ENCODE measurements around the gene TTLL3. TPM values are rescaled to one million over a fixed set of nuclear protein-coding genes. Genes with fewer than 3 reads are reported as not detected.

TTLL3 gene
- polyA plus RNA-seq, 1 of the 3 experiments (the other 2 are of a cell fraction), result 41.6 TPM

DNA sequence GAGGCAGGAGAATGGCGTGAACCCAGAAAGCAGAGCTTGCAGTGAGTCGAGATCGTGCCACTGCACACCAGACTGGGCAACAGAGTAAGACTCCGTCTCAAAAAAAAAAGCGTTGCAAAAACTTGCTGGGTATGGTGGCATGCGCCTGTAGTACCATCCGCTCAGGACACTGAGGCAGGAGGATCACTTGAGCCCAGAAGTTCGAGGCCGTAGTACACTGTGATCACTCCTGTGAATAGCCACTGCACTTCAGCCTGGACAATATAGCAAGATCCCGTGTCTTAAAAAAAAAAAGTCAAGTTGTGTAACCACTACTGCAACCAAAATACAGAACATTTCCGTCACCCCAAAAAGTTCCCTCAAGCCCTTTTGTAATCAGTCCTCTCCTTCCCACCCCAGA, 15.7 kb upstream of the TTLL3 start:
- no peaks in the 10 kb centered on the region for H3K9me2 ChIP-seq
- H3K4me2 ChIP-seq, result peak overlapping the region; percentile 83
- H3K27me3 ChIP-seq (ENCODE audit: insufficient read depth), result no peaks in the 10 kb centered on the region
- H4K20me1 ChIP-seq (ENCODE audit: insufficient read depth), result peaks cover 17% of the 10 kb centered on the region; the same call in 1 of the 2 replicates
- TF ChIP-seq SIN3A (IDR thresholded peaks at IDR 0.05; ENCODE audit: borderline replicate concordance, low read depth, low read length) (no peak), JUND (IDR thresholded peaks at IDR 0.05) (no peak)
- peaks cover 84% of the 10 kb centered on the region for H3K79me2 ChIP-seq (ENCODE audit: insufficient read depth)
- no peak for DNase-seq
- H3K9me3 ChIP-seq, result no peaks in the 10 kb centered on the region
- H3K27ac ChIP-seq (ENCODE audit: low read depth in 2 of 2, low read length in 1 of 2), result no peak overlapping the region; a peak in 1 of 4 replicates
- H3F3A ChIP-seq (replicated peaks; ENCODE audit: insufficient read depth), result no peaks in the 10 kb centered on the region
- no peak overlapping the region for H2AFZ ChIP-seq (ENCODE audit: low read depth)
- H3K36me3 ChIP-seq (replicated peaks in 1 of 2; ENCODE audit: control insufficient read depth in 1 of 2, insufficient read depth in 2 of 2, low read length in 1 of 2), result peaks cover 39 to 50% of the 10 kb centered on the region in 2 experiments
- H3K4me1 ChIP-seq (ENCODE audit: control insufficient read depth in 1 of 2, insufficient read depth in 2 of 2, low read depth in 1 of 2, low read length in 1 of 2), result peaks cover 10 to 13% of the 10 kb centered on the region in 2 experiments; a peak in 1 of 4 replicates
- WGBS (ENCODE audit: low lambda C conversion rate), result 95% methylated on average over 11 of the region's 11 CpGs
- H3K9ac ChIP-seq, result no peak overlapping the region
- H3K4me3 ChIP-seq (ENCODE audit: low read depth in 2 of 2, low read length in 1 of 2), result peak overlapping the region in 1 of 2 experiments; percentile 96; a peak in 1 of 4 replicates
- ChIA-PET POLR2A (interaction anchor here (0.7 kb wide), 1 partner anchor 428 kb away, joined by 3 read pairs; no protein-coding TSS in a partner anchor), CTCF (no interaction called here)

DNA sequence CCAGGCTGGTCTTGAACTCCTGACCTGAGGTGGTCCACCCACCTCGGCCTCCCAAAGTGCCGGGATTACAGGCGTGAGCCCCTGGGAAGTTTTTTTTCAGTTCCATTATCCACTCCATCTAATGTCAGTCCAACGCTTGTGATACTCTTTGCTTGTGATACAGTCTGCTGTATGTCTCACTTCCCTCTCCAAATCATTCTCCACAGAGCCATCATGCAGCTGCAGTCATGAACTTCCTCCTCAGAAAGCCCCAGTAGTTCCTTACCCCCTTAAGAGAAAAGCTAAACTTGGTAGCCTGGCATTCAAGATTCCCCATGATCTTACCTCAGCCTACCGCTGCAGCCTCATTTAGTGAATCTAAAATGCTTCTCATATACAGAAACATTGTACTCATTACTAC, 14.9 kb upstream of the TTLL3 start:
- peaks cover 10 to 13% of the 10 kb centered on the region in 2 experiments; a peak in 1 of 4 replicates for H3K4me1 ChIP-seq (ENCODE audit: control insufficient read depth in 1 of 2, insufficient read depth in 2 of 2, low read depth in 1 of 2, low read length in 1 of 2)

More for the DNA sequence above, 14.9 kb upstream of the TTLL3 start:
- ChIA-PET CTCF (interaction anchor here (1.4 kb wide), 1 partner anchor 292 kb away, joined by 3 read pairs; no protein-coding TSS in a partner anchor), POLR2A (no interaction called here)
- no peak for TF ChIP-seq TEAD4 (IDR thresholded peaks at IDR 0.05; ENCODE audit: borderline replicate concordance, insufficient read depth)
- no peak for TF ChIP-seq SMC3 (IDR thresholded peaks at IDR 0.05; ENCODE audit: low read depth, low read length)
- no peak for TF ChIP-seq TCF12 (IDR thresholded peaks at IDR 0.05)
- TF ChIP-seq, protein P1, sequence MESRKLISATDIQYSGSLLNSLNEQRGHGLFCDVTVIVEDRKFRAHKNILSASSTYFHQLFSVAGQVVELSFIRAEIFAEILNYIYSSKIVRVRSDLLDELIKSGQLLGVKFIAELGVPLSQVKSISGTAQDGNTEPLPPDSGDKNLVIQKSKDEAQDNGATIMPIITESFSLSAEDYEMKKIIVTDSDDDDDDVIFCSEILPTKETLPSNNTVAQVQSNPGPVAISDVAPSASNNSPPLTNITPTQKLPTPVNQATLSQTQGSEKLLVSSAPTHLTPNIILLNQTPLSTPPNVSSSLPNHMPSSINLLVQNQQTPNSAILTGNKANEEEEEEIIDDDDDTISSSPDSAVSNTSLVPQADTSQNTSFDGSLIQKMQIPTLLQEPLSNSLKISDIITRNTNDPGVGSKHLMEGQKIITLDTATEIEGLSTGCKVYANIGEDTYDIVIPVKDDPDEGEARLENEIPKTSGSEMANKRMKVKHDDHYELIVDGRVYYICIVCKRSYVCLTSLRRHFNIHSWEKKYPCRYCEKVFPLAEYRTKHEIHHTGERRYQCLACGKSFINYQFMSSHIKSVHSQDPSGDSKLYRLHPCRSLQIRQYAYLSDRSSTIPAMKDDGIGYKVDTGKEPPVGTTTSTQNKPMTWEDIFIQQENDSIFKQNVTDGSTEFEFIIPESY (IDR thresholded peaks at IDR 0.05; ENCODE audit: borderline replicate concordance, low read depth), result no peak
- TF ChIP-seq, protein P2, sequence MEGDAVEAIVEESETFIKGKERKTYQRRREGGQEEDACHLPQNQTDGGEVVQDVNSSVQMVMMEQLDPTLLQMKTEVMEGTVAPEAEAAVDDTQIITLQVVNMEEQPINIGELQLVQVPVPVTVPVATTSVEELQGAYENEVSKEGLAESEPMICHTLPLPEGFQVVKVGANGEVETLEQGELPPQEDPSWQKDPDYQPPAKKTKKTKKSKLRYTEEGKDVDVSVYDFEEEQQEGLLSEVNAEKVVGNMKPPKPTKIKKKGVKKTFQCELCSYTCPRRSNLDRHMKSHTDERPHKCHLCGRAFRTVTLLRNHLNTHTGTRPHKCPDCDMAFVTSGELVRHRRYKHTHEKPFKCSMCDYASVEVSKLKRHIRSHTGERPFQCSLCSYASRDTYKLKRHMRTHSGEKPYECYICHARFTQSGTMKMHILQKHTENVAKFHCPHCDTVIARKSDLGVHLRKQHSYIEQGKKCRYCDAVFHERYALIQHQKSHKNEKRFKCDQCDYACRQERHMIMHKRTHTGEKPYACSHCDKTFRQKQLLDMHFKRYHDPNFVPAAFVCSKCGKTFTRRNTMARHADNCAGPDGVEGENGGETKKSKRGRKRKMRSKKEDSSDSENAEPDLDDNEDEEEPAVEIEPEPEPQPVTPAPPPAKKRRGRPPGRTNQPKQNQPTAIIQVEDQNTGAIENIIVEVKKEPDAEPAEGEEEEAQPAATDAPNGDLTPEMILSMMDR (IDR thresholded peaks at IDR 0.05), result no peak
- TF ChIP-seq, protein P3, sequence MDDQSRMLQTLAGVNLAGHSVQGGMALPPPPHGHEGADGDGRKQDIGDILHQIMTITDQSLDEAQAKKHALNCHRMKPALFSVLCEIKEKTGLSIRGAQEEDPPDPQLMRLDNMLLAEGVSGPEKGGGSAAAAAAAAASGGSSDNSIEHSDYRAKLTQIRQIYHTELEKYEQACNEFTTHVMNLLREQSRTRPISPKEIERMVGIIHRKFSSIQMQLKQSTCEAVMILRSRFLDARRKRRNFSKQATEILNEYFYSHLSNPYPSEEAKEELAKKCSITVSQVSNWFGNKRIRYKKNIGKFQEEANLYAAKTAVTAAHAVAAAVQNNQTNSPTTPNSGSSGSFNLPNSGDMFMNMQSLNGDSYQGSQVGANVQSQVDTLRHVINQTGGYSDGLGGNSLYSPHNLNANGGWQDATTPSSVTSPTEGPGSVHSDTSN (IDR thresholded peaks at IDR 0.05), result no peak
- no peak for TF ChIP-seq NFIC (IDR thresholded peaks at IDR 0.05; ENCODE audit: borderline replicate concordance)
- TF ChIP-seq FOXM1 (IDR thresholded peaks at IDR 0.05; ENCODE audit: low read depth), result no peak
- H3F3A ChIP-seq (replicated peaks; ENCODE audit: insufficient read depth), result no peaks in the 10 kb centered on the region
- no peak overlapping the region for H3K4me3 ChIP-seq (ENCODE audit: low read depth in 2 of 2, low read length in 1 of 2)
- peaks cover 17% of the 10 kb centered on the region; the same call in 1 of the 2 replicates for H4K20me1 ChIP-seq (ENCODE audit: insufficient read depth)
- no peak for DNase-seq
- no peak overlapping the region for H3K4me2 ChIP-seq
- no peaks in the 10 kb centered on the region for H3K9me3 ChIP-seq
- no peak overlapping the region for H3K27ac ChIP-seq (ENCODE audit: low read depth in 2 of 2, low read length in 1 of 2)
- peaks cover 38 to 51% of the 10 kb centered on the region in 2 experiments for H3K36me3 ChIP-seq (replicated peaks in 1 of 2; ENCODE audit: control insufficient read depth in 1 of 2, insufficient read depth in 2 of 2, low read length in 1 of 2)
- H3K79me2 ChIP-seq (ENCODE audit: insufficient read depth), result peaks cover 89% of the 10 kb centered on the region
- no peaks in the 10 kb centered on the region for H3K9me2 ChIP-seq
- 98% methylated on average over 5 of the region's 5 CpGs for WGBS (ENCODE audit: low lambda C conversion rate)
- no peaks in the 10 kb centered on the region for H3K27me3 ChIP-seq (ENCODE audit: insufficient read depth)
- H2AFZ ChIP-seq (ENCODE audit: low read depth), result no peak overlapping the region
- no peak overlapping the region for H3K9ac ChIP-seq
